ENCODE data around the gene CLSTN2. TPM values are rescaled to one million over a fixed set of nuclear protein-coding genes. Genes with fewer than 3 reads are reported as not detected.

CLSTN2 gene
- total and polyA plus RNA-seq, 4 donors: 0.09 to 2.2 (median 0.55) TPM

GRCh38 chr3:140061211-140061610, 126.2 kb downstream of the CLSTN2 start (continued):
- no peak for TF ChIP-seq ATF3 (IDR thresholded peaks at IDR 0.05)
- no peak for TF ChIP-seq REST (IDR thresholded peaks at IDR 0.05)

GRCh38 chr3:140062461-140062860, 127.5 kb downstream of the CLSTN2 start:
- Histone ChIP-seq H3K4me3 (ENCODE audit: low read depth in 1 of 3, low read length in 3 of 3) (no peak overlapping the region), H3K9me3 (ENCODE audit: control insufficient read depth in 4 of 4, low read length in 3 of 4) (no peaks in the 10 kb centered on the region), H3K9ac (ENCODE audit: low read depth in 1 of 2, low read length in 2 of 2) (no peak overlapping the region), H3K27ac (ENCODE audit: low read depth in 1 of 2, low read length in 2 of 2) (no peak overlapping the region), H3K36me3 (ENCODE audit: control insufficient read depth in 4 of 4, insufficient read depth in 3 of 4, low read depth in 1 of 4, low read length in 3 of 4) (no peaks in the 10 kb centered on the region), H3K4me1 (ENCODE audit: control insufficient read depth in 4 of 4, insufficient read depth in 4 of 4, low read length in 3 of 4) (no peaks in the 10 kb centered on the region), H3K27me3 (ENCODE audit: control insufficient read depth in 4 of 4, insufficient read depth in 4 of 4, low read length in 3 of 4) (peaks cover 0 to 3% (median 0%) of the 10 kb centered on the region in 4 donors)
- no peak for TF ChIP-seq REST (IDR thresholded peaks at IDR 0.05)
- TF ChIP-seq SP1 (IDR thresholded peaks at IDR 0.05): no peak
- TF ChIP-seq RXRA (IDR thresholded peaks at IDR 0.05): no peak
- no peak for TF ChIP-seq RAD21 (IDR thresholded peaks at IDR 0.05)
- no peak for TF ChIP-seq HNF4A (conservative IDR thresholded peaks at IDR 0.05)
- no peak for TF ChIP-seq ATF3 (IDR thresholded peaks at IDR 0.05)
- TF ChIP-seq JUND (IDR thresholded peaks at IDR 0.05): no peak
- no peak for TF ChIP-seq ZBTB33 (IDR thresholded peaks at IDR 0.05)
- TF ChIP-seq GABPA (IDR thresholded peaks at IDR 0.05 in 1 of 2, conservative IDR thresholded peaks at IDR 0.05 in 1 of 2): no peak
- no peak for DNase-seq (ENCODE audit: low spot score)

GRCh38 chr3:140067487-140067886, 132.5 kb downstream of the CLSTN2 start:
- Histone ChIP-seq H3K4me3 (ENCODE audit: low read depth in 1 of 3, low read length in 3 of 3) (no peak overlapping the region), H3K9ac (ENCODE audit: low read depth in 1 of 2, low read length in 2 of 2) (no peak overlapping the region), H3K27me3 (ENCODE audit: control insufficient read depth in 4 of 4, insufficient read depth in 4 of 4, low read length in 3 of 4) (no peaks in the 10 kb centered on the region), H3K4me1 (ENCODE audit: control insufficient read depth in 4 of 4, insufficient read depth in 4 of 4, low read length in 3 of 4) (no peaks in the 10 kb centered on the region), H3K36me3 (ENCODE audit: control insufficient read depth in 4 of 4, insufficient read depth in 3 of 4, low read depth in 1 of 4, low read length in 3 of 4) (no peaks in the 10 kb centered on the region), H3K27ac (ENCODE audit: low read depth in 1 of 2, low read length in 2 of 2) (no peak overlapping the region), H3K9me3 (ENCODE audit: control insufficient read depth in 4 of 4, low read length in 3 of 4) (no peaks in the 10 kb centered on the region)
- DNase-seq (ENCODE audit: low spot score): no peak
- WGBS: 68% methylated on average over 3 of the region's 3 CpGs
- TF ChIP-seq RAD21 (IDR thresholded peaks at IDR 0.05): no peak
- no peak for TF ChIP-seq CTCF (IDR thresholded peaks at IDR 0.05; ENCODE audit: low read depth, low read length, missing input control)
- no peak for TF ChIP-seq HNF4G (IDR thresholded peaks at IDR 0.05)
- no peak for TF ChIP-seq RXRA (IDR thresholded peaks at IDR 0.05)
- TF ChIP-seq HNF4A (conservative IDR thresholded peaks at IDR 0.05): no peak
- TF ChIP-seq SP1 (IDR thresholded peaks at IDR 0.05): no peak
- TF ChIP-seq ZBTB33 (IDR thresholded peaks at IDR 0.05): no peak
- TF ChIP-seq TAF1 (conservative IDR thresholded peaks at IDR 0.05): no peak
- TF ChIP-seq JUND (IDR thresholded peaks at IDR 0.05): no peak
- no peak for TF ChIP-seq EGR1 (IDR thresholded peaks at IDR 0.05; ENCODE audit: low read depth in 2 of 2)
